Measurements from ENCODE around the gene LGR6.

DNA sequence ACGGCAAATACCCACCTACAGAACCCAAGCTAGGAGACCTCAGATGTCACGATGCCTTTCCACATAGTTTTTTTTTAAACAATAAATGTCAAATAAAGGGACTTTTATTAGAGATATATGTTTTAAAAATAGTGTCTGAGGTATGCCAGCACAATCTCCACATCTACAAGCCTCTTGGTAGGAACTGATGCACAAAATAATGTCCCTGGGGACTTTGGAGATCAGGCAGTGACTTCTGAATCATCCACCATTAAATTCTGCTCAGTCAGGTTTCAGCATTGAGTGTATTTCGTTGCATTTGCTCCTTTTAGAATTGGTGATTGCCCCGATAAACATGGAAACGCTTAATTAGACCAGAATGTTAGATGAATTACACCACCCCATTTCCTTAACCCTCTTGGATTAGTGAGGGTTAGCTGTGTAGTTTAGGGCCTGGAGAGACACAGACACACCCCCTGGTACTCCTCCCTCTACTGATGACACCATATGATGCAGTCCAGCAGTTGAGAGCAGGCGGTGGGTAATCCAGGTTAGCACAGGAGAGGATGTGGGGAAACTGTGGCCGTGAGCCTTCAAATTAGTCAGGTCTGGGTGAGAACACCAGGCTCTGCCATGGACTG is 33.6 kb downstream of the LGR6 start:
- TF ChIP-seq, protein P1, sequence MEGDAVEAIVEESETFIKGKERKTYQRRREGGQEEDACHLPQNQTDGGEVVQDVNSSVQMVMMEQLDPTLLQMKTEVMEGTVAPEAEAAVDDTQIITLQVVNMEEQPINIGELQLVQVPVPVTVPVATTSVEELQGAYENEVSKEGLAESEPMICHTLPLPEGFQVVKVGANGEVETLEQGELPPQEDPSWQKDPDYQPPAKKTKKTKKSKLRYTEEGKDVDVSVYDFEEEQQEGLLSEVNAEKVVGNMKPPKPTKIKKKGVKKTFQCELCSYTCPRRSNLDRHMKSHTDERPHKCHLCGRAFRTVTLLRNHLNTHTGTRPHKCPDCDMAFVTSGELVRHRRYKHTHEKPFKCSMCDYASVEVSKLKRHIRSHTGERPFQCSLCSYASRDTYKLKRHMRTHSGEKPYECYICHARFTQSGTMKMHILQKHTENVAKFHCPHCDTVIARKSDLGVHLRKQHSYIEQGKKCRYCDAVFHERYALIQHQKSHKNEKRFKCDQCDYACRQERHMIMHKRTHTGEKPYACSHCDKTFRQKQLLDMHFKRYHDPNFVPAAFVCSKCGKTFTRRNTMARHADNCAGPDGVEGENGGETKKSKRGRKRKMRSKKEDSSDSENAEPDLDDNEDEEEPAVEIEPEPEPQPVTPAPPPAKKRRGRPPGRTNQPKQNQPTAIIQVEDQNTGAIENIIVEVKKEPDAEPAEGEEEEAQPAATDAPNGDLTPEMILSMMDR (conservative IDR thresholded peaks at IDR 0.05; ENCODE audit: low read depth, low read length): no peak
- TF ChIP-seq SMC3 (IDR thresholded peaks at IDR 0.05; ENCODE audit: low read depth, low read length) (no peak), POLR2A (IDR thresholded peaks at IDR 0.05; ENCODE audit: low read depth, low read length) (no peak), MAFK (IDR thresholded peaks at IDR 0.05; ENCODE audit: low read depth, low read length) (no peak), CEBPB (IDR thresholded peaks at IDR 0.05; ENCODE audit: low read depth, low read length) (no peak)
- TF ChIP-seq, protein P2, sequence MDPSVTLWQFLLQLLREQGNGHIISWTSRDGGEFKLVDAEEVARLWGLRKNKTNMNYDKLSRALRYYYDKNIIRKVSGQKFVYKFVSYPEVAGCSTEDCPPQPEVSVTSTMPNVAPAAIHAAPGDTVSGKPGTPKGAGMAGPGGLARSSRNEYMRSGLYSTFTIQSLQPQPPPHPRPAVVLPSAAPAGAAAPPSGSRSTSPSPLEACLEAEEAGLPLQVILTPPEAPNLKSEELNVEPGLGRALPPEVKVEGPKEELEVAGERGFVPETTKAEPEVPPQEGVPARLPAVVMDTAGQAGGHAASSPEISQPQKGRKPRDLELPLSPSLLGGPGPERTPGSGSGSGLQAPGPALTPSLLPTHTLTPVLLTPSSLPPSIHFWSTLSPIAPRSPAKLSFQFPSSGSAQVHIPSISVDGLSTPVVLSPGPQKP (IDR thresholded peaks at IDR 0.05; ENCODE audit: borderline replicate concordance, low read depth, low read length): no peak
